ENCODE data around the gene LRRC66.

Gene LRRC66

GRCh38 chr4:52012651-52013050 lies 7.5 kb downstream of the LRRC66 start:
- DNase-seq: no peak

- no peak for DNase-seq
These were observed 9.2 kb downstream of the LRRC66 start for GRCh38 chr4:52010986-52011385.

DNA sequence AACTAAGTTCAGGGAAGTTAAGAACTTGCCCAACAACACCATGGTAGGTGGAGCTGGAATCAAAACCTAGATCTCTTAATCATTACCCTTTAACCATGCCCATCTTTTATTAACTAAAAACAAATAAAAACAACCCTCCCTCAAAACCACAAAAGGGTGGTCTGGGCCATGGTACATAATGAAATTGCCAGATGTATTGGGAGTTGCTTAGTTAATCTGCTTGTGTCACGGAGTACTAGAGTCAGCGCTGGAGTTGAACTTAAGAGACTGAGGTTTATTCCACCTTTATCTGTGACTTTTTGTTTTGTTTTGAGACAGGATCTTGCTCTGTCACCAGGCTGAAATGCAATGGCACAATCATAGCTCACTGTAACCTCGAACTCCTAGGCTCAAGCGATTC lies 13.3 kb downstream of the LRRC66 start:
- DNase-seq: no peak

DNA sequence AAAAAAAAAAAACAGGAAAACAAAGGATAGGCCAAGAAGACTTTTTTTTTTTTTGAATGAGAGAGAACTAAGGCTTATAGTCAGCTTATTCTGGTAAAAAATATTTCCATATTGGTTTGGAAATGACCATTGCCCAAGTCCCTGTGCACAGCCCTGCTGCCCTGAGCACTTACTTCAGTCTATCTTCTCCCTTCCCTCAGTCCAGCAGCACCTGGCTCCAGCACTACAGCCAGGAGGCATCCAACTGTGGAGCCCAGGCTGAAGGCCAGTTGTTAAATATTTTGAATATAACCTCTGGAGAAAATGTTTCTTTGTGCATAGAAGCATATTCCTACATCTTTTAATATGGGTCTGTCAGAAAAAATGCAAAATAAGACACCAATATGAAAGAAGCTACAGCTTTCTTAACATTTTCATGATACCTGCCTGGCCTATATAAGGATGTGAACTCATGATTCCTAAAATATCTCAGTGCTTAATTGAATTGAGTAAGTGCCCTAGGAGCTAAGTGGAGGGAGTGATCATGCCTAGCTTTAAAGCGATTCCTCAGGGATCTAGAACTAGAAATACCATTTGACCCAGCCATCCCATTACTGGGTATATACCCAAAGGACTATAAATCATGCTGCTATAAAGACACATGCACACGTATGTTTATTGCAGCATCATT lies 14.4 kb downstream of the LRRC66 start:
- DNase-seq: no peak

DNA sequence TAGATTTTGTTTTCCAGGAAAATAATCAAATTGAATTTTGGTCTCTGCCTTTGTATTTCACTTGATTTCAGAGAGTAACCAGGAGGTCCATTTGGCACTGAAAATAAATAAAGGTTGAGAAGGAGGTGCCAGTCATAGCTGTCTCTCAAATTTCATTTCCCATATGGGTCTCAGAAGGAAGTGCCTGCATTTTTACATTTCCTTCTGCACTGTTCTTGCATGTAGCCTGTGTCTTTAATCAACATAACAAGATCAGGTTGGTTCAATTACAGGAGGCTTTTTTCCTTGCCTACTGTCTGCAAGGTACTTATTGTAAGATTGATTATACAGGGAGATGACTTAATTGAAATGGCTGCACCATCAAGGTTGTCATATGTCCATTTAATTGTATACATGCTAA lies 15.7 kb downstream of the LRRC66 start:
- no peak for DNase-seq

DNA sequence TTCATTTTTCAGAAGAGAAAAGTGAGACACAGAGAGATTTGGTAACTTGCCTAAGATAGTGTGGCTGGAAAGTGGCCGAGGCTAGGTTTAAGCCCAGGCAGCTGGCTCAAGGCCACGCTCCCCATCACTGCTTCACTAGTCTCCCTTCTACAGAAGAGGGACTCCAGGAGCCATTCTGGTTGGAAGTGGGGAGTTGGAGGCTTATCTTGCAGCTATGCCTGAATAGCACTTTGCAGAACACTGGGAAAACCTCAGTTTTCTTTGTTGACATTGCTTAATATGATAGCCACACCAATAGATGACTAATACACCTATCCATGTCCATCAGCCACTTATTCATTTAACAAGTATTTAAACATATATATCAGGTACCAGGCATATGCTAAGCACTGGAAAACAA lies 18.5 kb downstream of the LRRC66 start:
- DNase-seq: no peak

- DNase-seq: no peak
These were observed 20.9 kb downstream of the LRRC66 start for GRCh38 chr4:51999250-51999649.

DNA sequence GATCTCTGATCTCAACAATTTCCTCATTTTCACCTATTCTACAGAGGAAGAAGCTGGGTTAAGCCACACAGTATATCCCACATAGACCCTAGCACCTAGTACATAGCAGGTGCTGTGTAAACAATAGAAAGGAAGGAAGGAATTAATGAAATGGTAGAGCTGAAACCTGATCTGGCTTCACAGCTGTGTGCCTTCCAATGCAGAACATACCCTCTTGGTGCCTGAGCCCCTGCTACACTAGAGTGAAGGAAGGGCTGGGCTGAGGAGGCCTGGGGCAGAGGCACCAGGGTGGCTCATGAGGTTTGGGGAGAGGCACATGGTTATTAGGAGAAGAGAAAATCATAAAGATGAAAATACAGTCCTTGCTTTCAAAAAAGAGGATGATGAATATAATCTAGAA lies 21.3 kb downstream of the LRRC66 start:
- no peak for DNase-seq

DNA sequence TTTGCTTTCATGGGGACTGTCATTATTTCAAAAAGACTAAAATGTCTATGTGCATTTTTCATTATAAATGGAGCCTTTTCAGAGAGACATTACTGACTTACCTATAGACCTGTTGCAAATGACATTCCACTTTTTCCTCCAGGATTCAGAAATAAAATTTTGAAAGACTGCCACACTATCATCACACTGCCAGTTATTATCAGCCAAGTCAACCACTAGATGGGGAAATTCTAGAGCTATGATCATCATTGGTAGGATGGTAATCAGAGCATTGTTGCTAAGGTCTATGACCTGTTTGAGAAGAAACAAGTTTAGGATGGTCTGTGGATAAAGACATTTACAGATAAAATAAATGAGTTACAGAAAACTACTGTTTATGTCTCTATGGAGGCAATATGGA lies 22.5 kb downstream of the LRRC66 start:
- no peak for DNase-seq

GRCh38 chr4:51995647-51996220 lies 24.4 kb downstream of the LRRC66 start:
- DNase-seq: no peak

- DNase-seq: no peak
These were observed 54.3 kb downstream of the LRRC66 start for GRCh38 chr4:51965862-51966261.

DNA sequence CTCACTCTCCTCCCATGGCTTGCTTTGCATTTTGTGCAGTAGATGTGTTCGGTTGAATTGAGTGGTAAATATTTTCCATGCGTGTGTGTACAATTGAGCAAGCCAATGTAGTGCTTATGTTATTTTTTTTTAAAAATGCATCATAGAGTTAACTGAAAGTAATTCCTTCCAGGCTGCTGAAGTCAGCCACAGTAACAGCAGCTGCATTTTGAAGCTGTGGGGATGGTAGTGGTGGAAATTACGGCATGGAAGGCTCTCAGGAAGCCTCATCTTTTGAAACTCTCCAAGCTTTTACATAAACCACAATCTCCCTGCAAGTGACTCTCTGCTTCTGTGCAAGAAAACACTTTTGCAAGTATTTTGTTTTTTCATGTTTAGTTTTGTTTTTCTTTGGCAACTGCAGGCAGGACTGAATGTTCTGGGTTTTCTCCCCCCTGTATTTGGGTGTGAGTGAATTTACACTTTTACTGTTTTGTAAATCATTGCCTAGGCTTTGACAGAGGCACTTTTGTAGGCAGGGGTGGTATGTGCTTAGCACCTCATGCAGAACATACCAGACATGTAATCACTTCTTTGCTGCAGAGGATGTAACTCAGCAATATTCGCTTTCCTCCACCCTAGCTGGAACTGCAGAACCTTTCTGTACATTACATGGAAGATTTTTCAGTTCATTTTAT lies 56.2 kb downstream of the LRRC66 start:
- DNase-seq: no peak

DNA sequence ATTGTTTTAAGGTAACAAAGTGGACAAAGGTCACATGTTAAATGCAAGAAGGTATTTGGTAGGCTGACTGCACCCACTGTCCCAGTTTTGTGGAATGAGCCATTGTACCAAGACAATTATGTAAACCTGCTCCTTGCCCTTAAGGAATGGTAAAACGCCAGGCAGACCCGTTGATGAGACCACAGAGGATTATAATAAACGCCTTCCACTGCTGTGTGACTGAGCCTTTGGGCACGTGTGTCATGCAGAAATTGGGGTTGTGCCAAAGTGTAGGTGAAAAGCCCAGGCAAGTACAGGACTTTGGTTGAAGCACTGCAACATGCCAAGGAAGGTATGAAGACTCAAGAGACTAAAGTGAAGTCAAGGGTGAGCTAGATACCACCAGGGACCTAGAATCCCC lies 59.7 kb downstream of the LRRC66 start:
- DNase-seq: no peak

- DNase-seq: no peak
These were observed 61.8 kb downstream of the LRRC66 start for GRCh38 chr4:51958199-51958968.

Data from NCI-H748 treated with DMSO at 0.1 percent for 48 hours (cell line).